ENCODE results near the gene IGF2. TPM values are rescaled to one million over a fixed set of nuclear protein-coding genes. Genes with fewer than 3 reads are reported as not detected.

IGF2 gene
- total and polyA plus RNA-seq, 7 donors = 5.9 to 471 (median 60.2) TPM

GRCh38 chr11:2132246-2132645, 6.9 kb downstream of the IGF2 start:
- WGBS, 3 donors = 55 to 77% (median 57%) methylated on average over 6 of the region's 6 CpGs
- ATAC-seq (no peak), DNase-seq (peak in 1 of 2 donors; percentile 10)
- H3K27me3 ChIP-seq (ENCODE audit: insufficient read depth in 3 of 3, low read length in 2 of 3) = peaks cover 0 to 49% (median 8%) of the 10 kb centered on the region in 3 donors
- H3K4me1 ChIP-seq = no peaks in the 10 kb centered on the region
- TF ChIP-seq, protein P1, sequence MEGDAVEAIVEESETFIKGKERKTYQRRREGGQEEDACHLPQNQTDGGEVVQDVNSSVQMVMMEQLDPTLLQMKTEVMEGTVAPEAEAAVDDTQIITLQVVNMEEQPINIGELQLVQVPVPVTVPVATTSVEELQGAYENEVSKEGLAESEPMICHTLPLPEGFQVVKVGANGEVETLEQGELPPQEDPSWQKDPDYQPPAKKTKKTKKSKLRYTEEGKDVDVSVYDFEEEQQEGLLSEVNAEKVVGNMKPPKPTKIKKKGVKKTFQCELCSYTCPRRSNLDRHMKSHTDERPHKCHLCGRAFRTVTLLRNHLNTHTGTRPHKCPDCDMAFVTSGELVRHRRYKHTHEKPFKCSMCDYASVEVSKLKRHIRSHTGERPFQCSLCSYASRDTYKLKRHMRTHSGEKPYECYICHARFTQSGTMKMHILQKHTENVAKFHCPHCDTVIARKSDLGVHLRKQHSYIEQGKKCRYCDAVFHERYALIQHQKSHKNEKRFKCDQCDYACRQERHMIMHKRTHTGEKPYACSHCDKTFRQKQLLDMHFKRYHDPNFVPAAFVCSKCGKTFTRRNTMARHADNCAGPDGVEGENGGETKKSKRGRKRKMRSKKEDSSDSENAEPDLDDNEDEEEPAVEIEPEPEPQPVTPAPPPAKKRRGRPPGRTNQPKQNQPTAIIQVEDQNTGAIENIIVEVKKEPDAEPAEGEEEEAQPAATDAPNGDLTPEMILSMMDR (IDR thresholded peaks at IDR 0.05) = no peak
- H3K4me3 ChIP-seq = no peak overlapping the region
- no peaks in the 10 kb centered on the region for H3K9me3 ChIP-seq
- no peak overlapping the region for H3K27ac ChIP-seq
- no peaks in the 10 kb centered on the region for H3K36me3 ChIP-seq (ENCODE audit: insufficient read depth in 1 of 2, low read depth in 1 of 2)
- intact Hi-C loops (cut with DNase I) = no loop called here

DNA sequence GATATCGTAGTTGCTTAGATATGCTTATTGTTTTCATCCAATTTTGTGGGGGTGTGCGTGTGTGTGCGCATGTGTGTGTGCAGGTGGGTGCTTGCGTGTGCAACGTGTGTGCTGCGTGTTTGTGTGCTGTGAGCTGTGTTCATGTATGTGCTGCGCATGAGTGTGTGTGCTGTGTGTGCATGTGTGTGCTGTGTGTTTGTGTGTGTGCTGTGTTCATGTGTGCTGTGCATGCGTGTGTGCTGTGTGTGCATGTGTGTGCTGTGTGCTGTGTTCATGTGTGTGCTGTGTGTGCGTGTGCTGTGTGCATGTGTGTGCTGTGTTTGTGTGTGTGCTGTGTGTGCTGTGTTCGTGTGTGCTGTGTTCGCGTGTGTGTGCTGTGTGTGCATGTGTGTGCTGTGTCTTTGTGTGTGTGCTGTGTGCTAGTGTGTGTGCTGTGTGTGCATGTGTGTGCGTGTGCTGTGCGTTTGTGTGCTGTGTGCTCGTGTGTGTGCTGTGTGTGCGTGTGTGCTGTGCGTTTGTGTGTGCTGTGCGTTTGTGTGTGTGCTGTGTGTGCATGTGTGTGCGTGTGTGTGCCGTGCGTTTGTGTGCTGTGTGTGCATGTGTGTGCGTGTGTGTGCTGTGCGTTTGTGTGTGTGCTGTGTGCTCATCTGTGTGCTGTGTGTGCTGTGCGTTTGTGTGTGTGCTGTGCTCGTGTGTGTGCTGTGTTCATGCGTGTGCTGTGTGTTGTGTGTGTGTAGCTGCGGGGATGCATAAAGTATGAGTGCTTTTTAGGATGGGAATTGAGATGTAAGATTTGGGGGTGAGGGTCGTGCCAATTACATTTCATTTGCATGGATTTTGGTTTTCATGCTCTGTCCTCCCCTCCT, 7.6 kb downstream of the IGF2 start:
- H3K27ac ChIP-seq = no peak overlapping the region
- intact Hi-C loops (cut with DNase I) = no loop called here
- H3K4me3 ChIP-seq = no peak overlapping the region
- H3K36me3 ChIP-seq (ENCODE audit: insufficient read depth in 1 of 2, low read depth in 1 of 2) = no peaks in the 10 kb centered on the region
- TF ChIP-seq, protein P1 (IDR thresholded peaks at IDR 0.05) = no peak
- ATAC-seq = no peak
- DNase-seq = peak in 1 of 2 donors; percentile 21
- no peaks in the 10 kb centered on the region for H3K9me3 ChIP-seq
- H3K4me1 ChIP-seq = no peaks in the 10 kb centered on the region
- WGBS, 3 donors = 79 to 89% (median 80%) methylated on average over 28 of the region's 28 CpGs
- peaks cover 0 to 48% (median 8%) of the 10 kb centered on the region in 3 donors for H3K27me3 ChIP-seq (ENCODE audit: insufficient read depth in 3 of 3, low read length in 2 of 3)

- H3K27me3 ChIP-seq (ENCODE audit: insufficient read depth in 3 of 3, low read length in 2 of 3) = peaks cover 0 to 41% (median 7%) of the 10 kb centered on the region in 3 donors
- no peaks in the 10 kb centered on the region for H3K36me3 ChIP-seq (ENCODE audit: insufficient read depth in 1 of 2, low read depth in 1 of 2)
- H3K27ac ChIP-seq = no peak overlapping the region
- no peaks in the 10 kb centered on the region for H3K4me1 ChIP-seq
- WGBS, 3 donors = 69 to 87% (median 80%) methylated on average over 18 of the region's 18 CpGs
- no peak overlapping the region for H3K4me3 ChIP-seq
- TF ChIP-seq, protein P1 (IDR thresholded peaks at IDR 0.05) = no peak
- DNase-seq (peak in 1 of 2 donors; percentile 36), ATAC-seq (no peak)
- intact Hi-C loops (cut with DNase I) = no loop called here
- no peaks in the 10 kb centered on the region for H3K9me3 ChIP-seq
Measured at GRCh38 chr11:2130881-2131352, 8.3 kb downstream of the IGF2 start.

DNA sequence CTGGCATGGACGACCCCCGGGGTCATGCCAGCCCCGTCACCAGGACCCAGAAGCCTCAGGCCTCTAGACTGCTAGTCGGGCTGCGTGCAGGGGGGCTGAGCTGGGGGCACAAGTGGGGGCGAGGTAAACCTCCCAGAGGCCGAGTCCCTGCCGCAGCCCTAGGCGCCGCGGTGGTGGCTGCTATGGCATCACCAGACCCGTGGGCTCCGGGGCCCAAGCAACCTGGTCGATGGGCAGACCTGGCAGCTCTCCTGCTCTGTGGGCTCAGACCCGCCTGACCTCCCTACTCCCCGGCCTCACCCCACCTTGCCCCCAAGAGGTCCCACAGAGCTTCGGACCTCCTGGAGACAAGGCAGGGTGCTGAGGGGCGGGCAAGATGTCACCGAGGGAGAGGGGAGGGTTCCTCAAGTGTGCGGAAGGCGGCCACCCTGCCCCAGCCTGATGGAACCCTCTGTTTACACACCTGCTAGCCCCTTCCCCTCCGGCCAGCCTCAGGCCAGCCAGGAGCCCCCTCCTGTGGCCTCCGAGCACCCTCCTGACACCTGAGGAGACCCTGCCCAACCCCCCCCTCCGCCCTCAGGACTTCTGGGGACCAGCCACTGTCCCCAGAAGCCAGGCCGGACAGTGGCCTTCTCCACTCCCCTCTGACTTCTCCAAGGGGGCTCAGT, 9.4 kb downstream of the IGF2 start:
- ATAC-seq (no peak), DNase-seq (peak in 1 of 2 donors; percentile 44)
- WGBS, 3 donors = 84 to 91% (median 90%) methylated on average over 19 to 25 of the region's 25 CpGs
- peaks cover 0 to 30% (median 6%) of the 10 kb centered on the region in 3 donors for H3K27me3 ChIP-seq (ENCODE audit: insufficient read depth in 3 of 3, low read length in 2 of 3)
- no peaks in the 10 kb centered on the region for H3K4me1 ChIP-seq
- no peak overlapping the region for H3K4me3 ChIP-seq
- H3K27ac ChIP-seq = no peak overlapping the region
- TF ChIP-seq, protein P1 (IDR thresholded peaks at IDR 0.05) = no peak
- no peaks in the 10 kb centered on the region for H3K9me3 ChIP-seq
- H3K36me3 ChIP-seq (ENCODE audit: insufficient read depth in 1 of 2, low read depth in 1 of 2) = no peaks in the 10 kb centered on the region
- intact Hi-C loops (cut with DNase I) = no loop called here
